Femur (tissue), 1 donor: Measurements from ENCODE around the gene FASTK.

Experiments used
- DNase-seq: peaks from one replicate; pipeline ENCODE4 v3.0.0-alpha.2; 2017

The FASTK gene

GRCh38 chr7:151118108-151119054 lies 37.8 kb upstream of the FASTK start:
- DNase-seq = no peak

GRCh38 chr7:151117565-151117964 lies 37.0 kb upstream of the FASTK start:
- no peak for DNase-seq

- no peak for DNase-seq
Observed at GRCh38 chr7:151116603-151117440, 36.2 kb upstream of the FASTK start.

GRCh38 chr7:151115836-151116418 lies 35.3 kb upstream of the FASTK start:
- no peak for DNase-seq

GRCh38 chr7:151115121-151115835 lies 34.7 kb upstream of the FASTK start:
- DNase-seq = no peak

- no peak for DNase-seq
Observed at GRCh38 chr7:151114151-151115090, 33.8 kb upstream of the FASTK start.

- DNase-seq = no peak
Observed at GRCh38 chr7:151113344-151114150, 32.9 kb upstream of the FASTK start.

- DNase-seq = peak; percentile 84
Observed at GRCh38 chr7:151110941-151111645, 30.5 kb upstream of the FASTK start.

GRCh38 chr7:151110236-151110940 lies 29.8 kb upstream of the FASTK start:
- no peak for DNase-seq

- no peak for DNase-seq
Observed at GRCh38 chr7:151109094-151110048, 28.8 kb upstream of the FASTK start.

- DNase-seq = no peak
Observed at GRCh38 chr7:151107882-151108281, 27.3 kb upstream of the FASTK start.

GRCh38 chr7:151104411-151105235 lies 24.0 kb upstream of the FASTK start:
- peak; percentile 69 for DNase-seq

- no peak for DNase-seq
Observed at GRCh38 chr7:151103973-151104372, 23.4 kb upstream of the FASTK start.

- no peak for DNase-seq
Observed at GRCh38 chr7:151102991-151103390, 22.4 kb upstream of the FASTK start.

- no peak for DNase-seq
Observed at GRCh38 chr7:151101621-151102396, 21.2 kb upstream of the FASTK start.

GRCh38 chr7:151100921-151101320 lies 20.3 kb upstream of the FASTK start:
- DNase-seq = no peak
